NCI-H187 (cell line): Measurements from ENCODE around the gene TIMM21.

Experiments used
- DNase-seq, 2 experiments: peaks; one replicate each; lab custom pipeline; 2025; lab: John Stamatoyannopoulos, UW

Gene TIMM21

GRCh38 chr18:74191577-74191976 lies 43.3 kb downstream of the TIMM21 start:
- DNase-seq: no peak

GRCh38 chr18:74194691-74195090 lies 46.4 kb downstream of the TIMM21 start:
- DNase-seq: no peak

- peak in 1 of 2 experiments; percentile 11 for DNase-seq
Observed at GRCh38 chr18:74196220-74197119, 48.1 kb downstream of the TIMM21 start.

GRCh38 chr18:74197705-74198341 lies 49.5 kb downstream of the TIMM21 start:
- no peak for DNase-seq

GRCh38 chr18:74198453-74198852 lies 50.1 kb downstream of the TIMM21 start:
- DNase-seq: no peak

- no peak for DNase-seq
Observed at GRCh38 chr18:74200780-74201179, 52.5 kb downstream of the TIMM21 start.

- no peak for DNase-seq
Observed at GRCh38 chr18:74203811-74204210, 55.5 kb downstream of the TIMM21 start.

GRCh38 chr18:74204526-74205152 lies 56.3 kb downstream of the TIMM21 start:
- DNase-seq: no peak
